Neural cell (in vitro differentiated cells): Measurements from ENCODE around the gene CNDP2.

ENCODE experiments used
- EP300 ChIP-seq: fragments of 450-650 bp; conservative IDR thresholded peaks from 2 replicates; pipeline ENCODE4 v1.6.1; 2014; ENCODE audit warnings: antibody characterized with exemption, mild to moderate bottlenecking, moderate library complexity; ENCODE audit not compliant: poor library complexity, severe bottlenecking
- EZH2 ChIP-seq: fragments of 200-600, 300-800 bp; shearing (Covaris generic), sonication (generic); IDR thresholded peaks from 2 replicates; pipeline ENCODE4 v1.6.1; 2014; ENCODE audit warnings: antibody characterized with exemption, low read length, borderline replicate concordance, mild to moderate bottlenecking; ENCODE audit not compliant: insufficient read depth, poor library complexity, severe bottlenecking
- POLR2AphosphoS5 ChIP-seq: IDR thresholded peaks from 2 replicates; pipeline ENCODE4 v1.6.1; 2012
- RAD21 ChIP-seq: fragments of 450-650 bp; conservative IDR thresholded peaks from 2 replicates; pipeline ENCODE4 v1.6.1; 2014; ENCODE audit warnings: antibody characterized with exemption, mild to moderate bottlenecking, moderate library complexity
- SMC3 ChIP-seq: fragments of 450-650 bp; conservative IDR thresholded peaks from 2 replicates; pipeline ENCODE4 v1.6.1; 2014; ENCODE audit warnings: antibody characterized with exemption, mild to moderate bottlenecking, moderate library complexity; ENCODE audit not compliant: poor library complexity
- TF ChIP-seq, protein P1 (sequence below): fragments of 450-650 bp; IDR thresholded peaks from 2 replicates; pipeline ENCODE4 v1.5.1; 2014; ENCODE audit warnings: antibody characterized with exemption, mild to moderate bottlenecking, moderate library complexity; ENCODE audit not compliant: poor library complexity, severe bottlenecking

DNA sequence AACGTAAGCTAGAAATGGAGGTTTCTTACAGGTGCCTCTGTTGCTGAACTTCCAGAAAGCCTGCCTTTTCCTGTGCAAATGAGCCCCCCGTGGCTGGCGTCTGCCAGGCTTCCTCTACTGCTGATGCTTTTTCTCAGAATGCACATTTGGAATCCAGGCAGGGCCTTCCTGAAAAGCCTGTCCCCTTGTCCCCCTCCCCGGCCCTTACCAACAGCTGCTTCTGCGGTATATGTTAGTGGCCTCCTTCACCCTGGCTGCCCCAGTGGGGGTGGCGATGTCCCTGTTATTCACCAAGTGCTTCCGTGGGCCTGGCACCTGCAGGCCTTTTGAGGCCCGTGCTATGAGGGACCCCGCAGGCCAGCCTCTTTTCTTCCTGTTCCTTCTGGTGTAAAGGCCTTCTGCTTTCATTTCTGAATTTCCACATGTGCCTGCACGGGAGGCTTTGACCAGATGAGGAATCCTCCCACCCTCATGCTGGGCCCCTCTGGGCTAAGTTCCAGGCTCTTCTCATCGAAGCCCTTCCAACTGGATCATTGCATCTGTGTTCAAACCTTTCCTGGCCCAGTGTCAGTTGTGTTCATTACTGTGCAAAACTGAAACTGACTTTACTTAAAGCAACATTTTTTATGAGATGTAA lies 10.4 kb downstream of the CNDP2 start:
- no peak for TF ChIP-seq SMC3
- TF ChIP-seq, protein P1, sequence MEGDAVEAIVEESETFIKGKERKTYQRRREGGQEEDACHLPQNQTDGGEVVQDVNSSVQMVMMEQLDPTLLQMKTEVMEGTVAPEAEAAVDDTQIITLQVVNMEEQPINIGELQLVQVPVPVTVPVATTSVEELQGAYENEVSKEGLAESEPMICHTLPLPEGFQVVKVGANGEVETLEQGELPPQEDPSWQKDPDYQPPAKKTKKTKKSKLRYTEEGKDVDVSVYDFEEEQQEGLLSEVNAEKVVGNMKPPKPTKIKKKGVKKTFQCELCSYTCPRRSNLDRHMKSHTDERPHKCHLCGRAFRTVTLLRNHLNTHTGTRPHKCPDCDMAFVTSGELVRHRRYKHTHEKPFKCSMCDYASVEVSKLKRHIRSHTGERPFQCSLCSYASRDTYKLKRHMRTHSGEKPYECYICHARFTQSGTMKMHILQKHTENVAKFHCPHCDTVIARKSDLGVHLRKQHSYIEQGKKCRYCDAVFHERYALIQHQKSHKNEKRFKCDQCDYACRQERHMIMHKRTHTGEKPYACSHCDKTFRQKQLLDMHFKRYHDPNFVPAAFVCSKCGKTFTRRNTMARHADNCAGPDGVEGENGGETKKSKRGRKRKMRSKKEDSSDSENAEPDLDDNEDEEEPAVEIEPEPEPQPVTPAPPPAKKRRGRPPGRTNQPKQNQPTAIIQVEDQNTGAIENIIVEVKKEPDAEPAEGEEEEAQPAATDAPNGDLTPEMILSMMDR, result no peak
- no peak for TF ChIP-seq POLR2AphosphoS5
- no peak for TF ChIP-seq EP300
- TF ChIP-seq EZH2, result no peak
- no peak for TF ChIP-seq RAD21
